ENCODE measurements around the gene IL17RE. TPM values are rescaled to one million over a fixed set of nuclear protein-coding genes. Genes with fewer than 3 reads are reported as not detected.

The IL17RE gene
- total and polyA plus RNA-seq, 2 of the 13 experiments (the other 11 are each of a cell fraction or from before 2014, with no cell fraction given) = 14.5 to 24.1 TPM

GRCh38 chr3:9916734-9917680, 14.4 kb downstream of the IL17RE start, which contains the start of gene IL17RC (continued):
- peak; percentile 83 for TF ChIP-seq ZNF687 (CRISPR knock-in tag; IDR thresholded peaks at IDR 0.05)
- TF ChIP-seq NR2C2 (CRISPR knock-in tag; IDR thresholded peaks at IDR 0.05; ENCODE audit: borderline replicate concordance) = no peak
- TF ChIP-seq CHCHD3 (CRISPR knock-in tag; IDR thresholded peaks at IDR 0.05) = no peak
- TF ChIP-seq IKZF5 (CRISPR knock-in tag; IDR thresholded peaks at IDR 0.05) = no peak
- no peak for TF ChIP-seq ZNF225 (CRISPR knock-in tag; IDR thresholded peaks at IDR 0.05)
- TF ChIP-seq ZSCAN9 (CRISPR knock-in tag; IDR thresholded peaks at IDR 0.05; ENCODE audit: borderline replicate concordance) = no peak
- no peak for TF ChIP-seq HMG20A (CRISPR knock-in tag; IDR thresholded peaks at IDR 0.05; ENCODE audit: borderline replicate concordance)
- peak; percentile 50; the same call in 1 of the 3 replicates for TF ChIP-seq MXI1 (IDR thresholded peaks at IDR 0.05; ENCODE audit: borderline replicate concordance, low read depth, low read length)
- no peak for TF ChIP-seq DMTF1 (CRISPR knock-in tag; IDR thresholded peaks at IDR 0.05)
- no peak for TF ChIP-seq ZNF12 (CRISPR knock-in tag; IDR thresholded peaks at IDR 0.05)
- TF ChIP-seq SPEN (CRISPR knock-in tag; IDR thresholded peaks at IDR 0.05; ENCODE audit: low read depth) = no peak
- TF ChIP-seq MAF1 (CRISPR knock-in tag; IDR thresholded peaks at IDR 0.05; ENCODE audit: borderline replicate concordance) = no peak
- TF ChIP-seq TBP (CRISPR knock-in tag; IDR thresholded peaks at IDR 0.05) = no peak
- no peak for TF ChIP-seq RFX1 (IDR thresholded peaks at IDR 0.05)
- no peak for TF ChIP-seq E2F5 (CRISPR knock-in tag; conservative IDR thresholded peaks at IDR 0.05)
- no peak for TF ChIP-seq HDAC6 (IDR thresholded peaks at IDR 0.05; ENCODE audit: low read depth, low read length)
- TF ChIP-seq MZF1 (CRISPR knock-in tag; IDR thresholded peaks at IDR 0.05; ENCODE audit: borderline replicate concordance) = no peak
- TF ChIP-seq PREB (CRISPR knock-in tag; IDR thresholded peaks at IDR 0.05) = no peak
- TF ChIP-seq POLR2AphosphoS2 (IDR thresholded peaks at IDR 0.05; ENCODE audit: low read depth, low read length) = no peak

All from HepG2 (cell line).